Gastrocnemius medialis (tissue), 4 donors: Measurements from ENCODE around the gene GLCCI1. TPM values are rescaled to one million over a fixed set of nuclear protein-coding genes. Genes with fewer than 3 reads are reported as not detected.
"Not testable (repeated sequence)": the region's sequence is repeated elsewhere in the genome, so short reads cannot be mapped to it uniquely, and the experiment has no call there.

Source experiments
- ATAC-seq, 2 donors: fragments of 150-250 bp; one replicate each; pipeline ENCODE4 v1.9.1; 2016
- DNase-seq, 2 donors: peaks; one replicate each; pipeline ENCODE4 v3.0.0-alpha.2; 2019
- H3K27ac ChIP-seq, 4 donors: fragments of 200-600 bp; sonication (generic); 1 replicate in 1 of 4; 2 replicates in 3 of 4; pipeline ENCODE4 v1.5.1; 2016 to 2018; ENCODE audit warnings: mild to moderate bottlenecking in 2 of 4, moderate library complexity in 1 of 4
- H3K27me3 ChIP-seq, 3 donors: fragments of 200-600 bp; sonication (generic) in 2 of 3; 1 replicate in 1 of 3; 2 replicates in 2 of 3; pipeline versions ENCODE4 v1.5.1 to v1.6.0; 2016 to 2019; ENCODE audit warnings: mild to moderate bottlenecking in 1 of 3, moderate library complexity in 1 of 3
- H3K36me3 ChIP-seq, 2 donors: fragments of 200-600 bp; sonication (generic) in 1 of 2; one replicate each; pipeline ENCODE4 v1.5.1; 2017 to 2018
- H3K4me1 ChIP-seq, 2 donors: fragments of 200-600 bp; sonication (generic) in 1 of 2; one replicate each; pipeline ENCODE4 v1.5.1; 2016 to 2017; ENCODE audit warnings: mild to moderate bottlenecking in 2 of 2
- H3K4me3 ChIP-seq, 4 donors: fragments of 200-600 bp; sonication (generic) in 3 of 4; 1 replicate in 1 of 4; 2 replicates in 3 of 4; pipeline ENCODE4 v1.5.1; 2016 to 2019; ENCODE audit warnings: mild to moderate bottlenecking in 2 of 4
- H3K9me3 ChIP-seq, 3 donors: fragments of 200-600 bp; sonication (generic) in 2 of 3; 1 replicate in 1 of 3; 2 replicates in 2 of 3; pipeline ENCODE4 v1.5.1; 2016 to 2019
- CTCF ChIP-seq, 5 experiments: fragments of 450-650 bp in 3 of 5; fragments of 200-600 bp in 2 of 5; sonication (generic) in 2 of 5; IDR thresholded peaks in 4 of 5; conservative IDR thresholded peaks in 1 of 5; 1 replicate in 4 of 5; 2 replicates in 1 of 5; pipeline ENCODE4 v1.5.1; 2016 to 2019; ENCODE audit warnings: antibody characterized with exemption in 5 of 5, mild to moderate bottlenecking in 3 of 5, moderate library complexity in 3 of 5
- POLR2A ChIP-seq, 2 donors: fragments of 450-650 bp; IDR thresholded peaks; one replicate each; pipeline ENCODE4 v1.6.1; 2017; ENCODE audit warnings: antibody characterized with exemption in 2 of 2, mild to moderate bottlenecking in 2 of 2, moderate library complexity in 2 of 2
- in situ Hi-C, 4 donors: fragments of 200-750 bp; cut with MboI; loops; one replicate each; pipeline versions ENCODE4 v1.15.0 to v1.8.0; 2017; ENCODE audit warnings: low sequenced_read_pairs in 4 of 4
- intact Hi-C: fragments of 100-400 bp; cut with DNase I; formaldehyde crosslinking; loops from one replicate; pipeline ENCODE4 v1.15.1; 2023; ENCODE audit warnings: low total_unique reads
- total RNA-seq, 4 donors: library from RNA; depleted of rRNA; stranded (reverse); fragments of >200 nt; gene quantifications; one replicate each; pipeline versions ENCODE4 v1.1.0 to v1.2.3, GENCODE V29; 2016

Gene GLCCI1
- total RNA-seq, 4 donors from 2014 or later: 1.2 to 6.1 (median 2.6) TPM

GRCh38 chr7:8056439-8056838 lies 87.8 kb downstream of the GLCCI1 start:
- Histone ChIP-seq H3K27me3 (no peaks in the 10 kb centered on the region), H3K4me1 (no peaks in the 10 kb centered on the region), H3K9me3 (no peaks in the 10 kb centered on the region), H3K36me3 (no peaks in the 10 kb centered on the region), H3K27ac (no peak overlapping the region), H3K4me3 (no peak overlapping the region)
- intact Hi-C loops (no loop called here), in situ Hi-C loops (no loop called here)
- TF ChIP-seq CTCF (IDR thresholded peaks at IDR 0.05 in 4 of 5, conservative IDR thresholded peaks at IDR 0.05 in 1 of 5): no peak
- no peak for TF ChIP-seq POLR2A (IDR thresholded peaks at IDR 0.05)
- DNase-seq (no peak), ATAC-seq (no peak)

GRCh38 chr7:8057566-8057965 lies 89.0 kb downstream of the GLCCI1 start:
- no peaks in the 10 kb centered on the region for H3K36me3 ChIP-seq
- DNase-seq: no peak
- no peak overlapping the region for H3K27ac ChIP-seq
- in situ Hi-C loops (no loop called here), intact Hi-C loops (no loop called here)
- H3K4me1 ChIP-seq: no peaks in the 10 kb centered on the region
- TF ChIP-seq POLR2A (IDR thresholded peaks at IDR 0.05) (no peak), CTCF (IDR thresholded peaks at IDR 0.05 in 4 of 5, conservative IDR thresholded peaks at IDR 0.05 in 1 of 5) (no peak)
- H3K9me3 ChIP-seq: no peaks in the 10 kb centered on the region
- no peak for ATAC-seq
- H3K27me3 ChIP-seq: no peaks in the 10 kb centered on the region
- H3K4me3 ChIP-seq: no peak overlapping the region

- TF ChIP-seq CTCF (IDR thresholded peaks at IDR 0.05 in 4 of 5, conservative IDR thresholded peaks at IDR 0.05 in 1 of 5): no peak
- no peak for TF ChIP-seq POLR2A (IDR thresholded peaks at IDR 0.05)
- Histone ChIP-seq H3K36me3 (no peaks in the 10 kb centered on the region), H3K9me3 (no peaks in the 10 kb centered on the region), H3K27ac (no peak overlapping the region), H3K4me3 (no peak overlapping the region), H3K4me1 (no peaks in the 10 kb centered on the region), H3K27me3 (no peaks in the 10 kb centered on the region)
- in situ Hi-C loops: no loop called here
- no peak for DNase-seq
- intact Hi-C loops: no loop called here
- ATAC-seq: no peak
Measured at GRCh38 chr7:8058322-8058721, 89.7 kb downstream of the GLCCI1 start.

- in situ Hi-C loops (no loop called here), intact Hi-C loops (no loop called here)
- ATAC-seq: no peak
- H3K36me3 ChIP-seq: no peaks in the 10 kb centered on the region
- H3K9me3 ChIP-seq: no peaks in the 10 kb centered on the region
- H3K4me1 ChIP-seq: no peaks in the 10 kb centered on the region
- no peak for DNase-seq
- no peaks in the 10 kb centered on the region for H3K27me3 ChIP-seq
- TF ChIP-seq CTCF (IDR thresholded peaks at IDR 0.05 in 4 of 5, conservative IDR thresholded peaks at IDR 0.05 in 1 of 5) (no peak), POLR2A (IDR thresholded peaks at IDR 0.05) (no peak)
- no peak overlapping the region for H3K4me3 ChIP-seq
- H3K27ac ChIP-seq: no peak overlapping the region
Measured at GRCh38 chr7:8058852-8059251, 90.3 kb downstream of the GLCCI1 start.

GRCh38 chr7:8060241-8060640 lies 91.6 kb downstream of the GLCCI1 start:
- TF ChIP-seq POLR2A (IDR thresholded peaks at IDR 0.05): no peak
- TF ChIP-seq CTCF (IDR thresholded peaks at IDR 0.05 in 4 of 5, conservative IDR thresholded peaks at IDR 0.05 in 1 of 5): no peak
- intact Hi-C loops: loop anchor here (10.0 kb wide), 1 partner anchor 155 kb away; no protein-coding TSS in a partner anchor
- H3K27ac ChIP-seq: no peak overlapping the region
- no peaks in the 10 kb centered on the region for H3K9me3 ChIP-seq
- H3K4me3 ChIP-seq: no peak overlapping the region
- H3K36me3 ChIP-seq: no peaks in the 10 kb centered on the region
- H3K4me1 ChIP-seq: peaks cover 0 to 4% of the 10 kb centered on the region in 2 donors
- no peaks in the 10 kb centered on the region for H3K27me3 ChIP-seq
- in situ Hi-C loops: no loop called here
- DNase-seq (no peak), ATAC-seq (no peak)

GRCh38 chr7:8063300-8063699 lies 94.7 kb downstream of the GLCCI1 start:
- ATAC-seq, DNase-seq, H3K4me3 ChIP-seq, H3K27ac ChIP-seq, H3K27me3 ChIP-seq, in situ Hi-C loops, H3K4me1 ChIP-seq, H3K9me3 ChIP-seq, H3K36me3 ChIP-seq: not testable (repeated sequence)
- intact Hi-C loops: loop anchor here (10.0 kb wide), 1 partner anchor 152 kb away; no protein-coding TSS in a partner anchor
